ENCODE measurements around the gene MAP3K21.

The MAP3K21 gene

DNA sequence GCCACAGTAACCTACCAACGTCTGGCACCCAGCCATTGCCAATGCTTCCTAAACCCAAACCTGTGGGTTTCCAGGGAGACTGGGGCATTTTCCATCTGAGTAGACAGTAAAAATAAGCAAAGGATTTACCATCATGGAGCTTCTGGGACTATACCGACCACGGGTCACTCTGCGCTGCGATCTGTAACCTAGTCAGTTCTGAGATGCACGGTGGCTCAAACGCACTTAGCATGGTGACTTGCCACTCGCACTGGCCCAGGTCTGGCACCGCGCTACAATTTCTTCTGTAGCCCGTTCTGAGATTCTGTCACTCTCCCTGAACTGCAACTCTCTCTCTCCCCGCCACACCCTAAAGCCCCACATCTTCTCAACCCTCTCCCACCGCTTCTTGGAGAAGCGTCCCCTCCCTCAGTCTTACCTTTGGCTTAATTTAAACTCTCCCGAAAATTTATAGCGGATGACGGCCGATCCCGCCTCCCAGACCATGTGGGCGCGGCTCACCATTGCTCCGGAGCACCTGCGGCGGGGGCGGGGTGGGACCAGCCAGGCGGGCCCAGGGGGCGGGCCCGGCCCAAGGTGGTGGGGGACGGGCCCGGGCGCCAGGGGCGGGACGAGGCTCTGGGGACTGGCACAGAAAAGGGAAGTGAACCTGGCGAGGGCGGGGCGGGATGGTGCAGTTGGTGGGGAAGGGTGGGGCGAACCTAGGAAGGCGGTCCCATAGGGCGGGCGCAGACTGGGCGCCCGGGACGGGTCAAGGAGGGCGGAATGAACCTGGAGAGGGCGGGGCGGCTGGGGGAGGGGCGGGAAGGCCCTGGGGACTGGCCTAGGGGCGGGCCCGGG lies 493 bp upstream of the MAP3K21 start:
- DNase-seq = peak; percentile 93

- DNase-seq = peak; percentile 25
Measured at GRCh38 chr1:233328142-233328921, 808 bp downstream of the MAP3K21 start.

DNA sequence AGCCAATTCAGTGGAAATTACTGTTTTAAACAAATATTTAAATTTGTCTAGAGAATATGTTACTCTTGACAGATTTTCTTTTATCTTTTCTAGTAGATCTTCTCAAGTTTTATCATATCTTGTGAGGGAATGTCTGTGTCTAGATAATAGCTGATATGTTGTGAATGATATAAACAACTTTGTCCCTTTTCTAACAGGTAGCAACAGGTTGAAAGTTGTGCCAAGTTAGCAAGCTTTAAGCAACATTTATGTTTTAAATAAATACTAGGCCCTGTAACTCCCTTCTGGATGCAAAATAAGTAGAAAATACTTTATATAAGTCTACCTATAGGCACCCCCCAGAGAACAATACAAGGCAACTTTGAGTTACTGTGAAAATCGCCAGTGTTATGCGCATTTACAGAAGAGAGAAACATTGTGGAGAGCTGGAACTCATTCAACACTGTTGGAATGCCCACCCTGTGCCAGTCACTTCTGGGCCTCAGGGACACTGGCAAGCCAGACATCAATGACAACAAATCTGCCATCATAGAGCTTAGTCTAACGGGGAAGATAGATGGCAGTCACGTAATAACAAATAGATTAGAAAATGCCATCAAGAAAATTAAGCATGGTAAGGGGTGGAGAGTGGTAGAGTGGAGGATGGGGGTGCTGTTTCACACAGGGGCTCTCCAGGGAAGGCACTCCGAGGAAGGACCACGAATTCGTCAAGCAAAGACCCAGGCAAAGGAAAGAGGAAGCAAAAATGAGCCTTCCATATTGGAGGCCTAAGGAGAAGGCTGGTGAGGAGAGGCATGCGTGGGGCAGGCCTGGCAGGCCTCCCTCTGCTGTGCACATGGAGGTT lies 4.4 kb downstream of the MAP3K21 start:
- no peak for DNase-seq

GRCh38 chr1:233333086-233333485 lies 5.6 kb downstream of the MAP3K21 start:
- DNase-seq = no peak

DNA sequence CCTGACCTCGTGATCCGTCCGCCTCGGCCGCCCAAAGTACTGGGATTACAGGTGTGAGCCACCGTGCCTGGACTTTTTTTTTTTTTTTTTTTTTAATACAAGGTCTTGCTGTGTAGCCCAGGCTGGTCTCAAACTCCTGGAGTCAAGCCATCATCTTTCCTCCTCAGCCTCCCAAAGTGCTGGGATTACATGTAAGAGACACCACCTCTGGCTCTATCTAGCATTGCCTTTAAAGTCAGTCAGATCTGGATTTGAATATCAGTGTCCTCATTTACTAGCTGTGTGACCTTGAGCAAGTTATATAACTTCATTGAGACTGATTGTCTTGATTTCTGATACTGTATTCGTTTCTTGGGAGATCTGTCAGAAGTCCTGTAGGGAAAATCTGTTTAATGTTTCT lies 6.6 kb downstream of the MAP3K21 start:
- DNase-seq = no peak

DNA sequence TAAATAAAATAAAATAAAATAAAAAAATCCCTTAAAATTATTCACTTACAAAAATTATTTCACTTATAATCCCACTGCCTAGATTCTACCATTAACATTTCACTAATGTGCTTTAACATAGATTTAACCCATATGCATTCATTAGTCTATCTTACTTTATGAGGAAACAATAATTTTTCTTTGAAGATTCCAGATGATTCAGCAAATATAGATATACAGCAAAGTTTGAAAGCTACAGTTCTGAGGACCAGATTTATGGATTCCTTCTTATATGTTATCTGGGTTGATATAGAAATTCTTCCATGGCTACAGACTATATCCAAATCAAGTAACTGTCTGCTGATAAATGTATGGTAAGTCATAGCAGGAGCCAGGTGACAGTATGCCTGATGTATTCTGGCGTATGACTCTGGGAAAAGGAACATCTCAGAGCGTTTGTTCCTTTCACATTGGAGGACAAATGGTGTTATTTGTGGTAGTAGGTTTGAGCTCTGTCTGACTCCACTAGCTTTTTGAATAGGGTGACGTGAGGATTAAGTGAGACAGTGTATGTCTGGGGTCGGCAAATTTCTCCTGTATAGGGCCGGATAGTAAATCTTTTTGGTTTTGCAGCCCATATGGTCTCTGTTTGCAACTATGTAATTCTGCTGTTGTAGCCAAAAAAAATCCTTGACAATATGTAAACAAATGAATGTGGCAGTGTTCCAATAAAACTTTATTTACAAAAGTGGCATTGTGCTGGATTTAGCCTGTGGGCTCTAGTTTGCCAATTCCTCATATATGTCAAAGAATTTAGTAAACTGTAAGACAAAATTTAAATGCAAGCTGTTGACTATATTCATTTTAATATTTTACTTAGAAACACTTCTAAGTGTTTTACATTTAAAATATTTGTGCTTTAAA lies 9.3 kb downstream of the MAP3K21 start:
- DNase-seq = no peak

GRCh38 chr1:233337505-233337904 lies 10.0 kb downstream of the MAP3K21 start:
- DNase-seq = no peak

DNA sequence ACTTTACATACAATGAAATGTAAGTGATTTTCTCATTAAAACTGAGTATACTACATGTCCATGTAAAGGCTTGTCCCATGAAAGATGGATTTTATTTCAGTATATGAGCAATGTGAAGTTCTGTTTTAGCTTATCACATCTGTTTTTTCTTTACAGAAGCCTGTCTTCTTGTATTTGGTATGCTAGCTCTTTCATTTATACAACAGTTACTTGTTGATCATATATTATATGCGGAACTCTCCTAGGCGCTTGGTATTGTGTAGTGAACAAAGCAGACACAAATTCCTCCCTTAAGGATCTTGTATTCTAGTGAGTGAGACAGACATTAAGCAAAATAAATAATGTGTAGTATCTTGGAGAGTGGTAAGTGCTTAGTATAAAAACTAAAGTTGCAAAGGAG lies 10.6 kb downstream of the MAP3K21 start:
- DNase-seq = no peak

DNA sequence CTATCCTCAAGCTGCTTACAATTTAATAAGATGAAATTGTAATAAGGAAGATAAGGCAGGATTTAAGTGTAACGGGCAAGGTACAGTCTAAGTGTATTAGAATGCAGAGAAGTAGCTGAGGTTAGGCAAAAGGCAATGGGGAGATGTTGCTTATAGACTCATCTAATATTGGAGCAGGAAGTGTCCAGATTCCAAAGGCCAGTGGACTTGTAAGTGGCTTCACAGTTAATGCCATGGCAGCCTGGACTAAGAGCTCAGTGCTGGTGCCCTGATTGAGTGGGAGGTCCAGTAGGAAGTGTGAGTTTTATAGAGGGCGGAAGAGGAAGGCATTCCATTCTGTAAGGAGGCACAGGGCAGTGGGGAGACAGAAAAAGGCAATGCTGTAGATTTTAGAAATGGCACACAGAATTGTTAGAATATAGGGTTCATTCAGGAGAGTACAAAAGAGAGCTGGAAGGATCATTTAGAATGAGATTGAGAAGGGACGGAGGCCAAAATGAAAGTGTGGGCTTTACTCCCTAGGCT lies 12.6 kb downstream of the MAP3K21 start:
- DNase-seq = no peak

DNA sequence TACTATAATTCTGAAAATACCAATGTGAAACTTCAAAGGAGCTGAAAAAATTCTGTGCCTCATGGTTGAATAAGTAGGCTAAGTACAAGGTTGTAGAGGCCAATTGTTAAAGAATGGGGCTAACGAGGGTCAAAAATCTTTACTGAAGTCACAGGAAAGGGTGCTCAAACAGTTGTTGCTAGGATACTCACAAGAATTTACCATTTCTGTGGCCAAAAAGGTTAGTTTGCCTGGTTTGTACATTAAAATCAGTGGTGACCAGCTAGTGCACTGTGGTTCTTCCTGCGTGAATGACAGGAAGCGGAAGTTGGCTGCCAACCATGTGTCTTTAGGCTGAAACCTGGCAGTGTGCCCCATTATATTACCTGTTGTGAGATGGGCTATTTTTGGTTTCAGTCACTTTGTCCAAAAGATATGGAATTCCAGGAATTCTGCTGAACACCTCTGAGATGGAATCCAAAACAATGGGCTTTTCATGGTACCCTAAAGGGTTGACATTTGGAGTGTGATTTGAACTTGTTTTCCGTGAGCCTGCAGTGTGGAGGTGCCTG lies 13.5 kb downstream of the MAP3K21 start:
- DNase-seq = no peak

DNA sequence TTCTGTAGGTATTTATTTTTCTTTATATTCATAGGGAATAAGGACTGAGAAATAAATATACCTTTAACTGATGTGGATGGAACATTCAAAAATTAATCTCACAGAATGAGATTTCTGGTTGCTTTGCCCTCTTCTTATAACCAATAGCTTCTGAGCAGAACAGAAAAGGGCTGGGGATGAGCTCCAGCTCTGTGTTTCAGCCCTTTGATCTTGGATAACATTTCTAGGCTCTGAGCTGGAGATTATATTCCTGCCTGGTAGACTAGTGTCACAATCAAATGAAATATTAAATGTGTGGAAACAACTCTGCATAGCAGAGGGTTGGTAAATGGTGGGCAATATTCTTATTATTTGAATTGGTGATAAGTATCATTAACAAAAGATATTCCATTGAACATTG lies 14.6 kb downstream of the MAP3K21 start:
- DNase-seq = no peak

DNA sequence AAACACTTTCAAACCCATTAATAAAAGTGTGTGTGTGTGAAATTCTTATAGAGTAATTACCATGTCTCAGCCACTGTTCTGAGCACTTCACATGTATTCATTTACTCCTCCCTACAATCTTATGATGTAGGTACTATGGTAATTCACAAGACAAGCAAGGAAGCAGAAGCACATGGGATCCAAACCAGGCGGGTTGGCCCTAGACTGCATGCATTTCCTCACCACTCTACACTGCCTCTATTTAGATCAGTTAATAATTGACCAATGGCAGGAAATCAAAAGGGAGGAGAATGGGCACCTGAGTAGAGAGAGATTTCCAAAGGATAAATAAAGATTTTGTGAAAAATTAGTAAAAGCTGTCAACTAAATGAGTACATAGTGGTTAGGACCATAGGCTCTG lies 15.7 kb downstream of the MAP3K21 start:
- no peak for DNase-seq

- no peak for DNase-seq
Measured at GRCh38 chr1:233347338-233347737, 19.8 kb downstream of the MAP3K21 start.

- no peak for DNase-seq
Measured at GRCh38 chr1:233349137-233349536, 21.6 kb downstream of the MAP3K21 start.

DNA sequence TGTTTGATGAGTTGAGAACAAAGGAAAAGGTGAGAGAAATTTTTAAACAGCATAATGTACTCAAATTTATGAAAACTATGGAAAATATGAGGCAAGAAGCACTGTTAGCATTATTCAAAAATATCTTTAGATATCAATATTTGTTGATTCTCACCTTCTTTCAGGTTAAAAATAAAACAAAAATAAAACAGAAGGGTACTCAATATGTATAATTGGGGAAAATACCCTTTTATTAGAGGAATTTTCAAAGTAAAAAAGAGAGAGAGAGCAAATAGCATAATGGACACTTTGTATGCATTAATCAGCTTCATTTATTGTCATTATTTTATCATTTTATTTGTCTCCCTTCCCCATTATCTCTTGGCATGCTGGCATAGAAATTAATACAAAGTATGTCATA lies 27.5 kb downstream of the MAP3K21 start:
- DNase-seq = no peak

DNA sequence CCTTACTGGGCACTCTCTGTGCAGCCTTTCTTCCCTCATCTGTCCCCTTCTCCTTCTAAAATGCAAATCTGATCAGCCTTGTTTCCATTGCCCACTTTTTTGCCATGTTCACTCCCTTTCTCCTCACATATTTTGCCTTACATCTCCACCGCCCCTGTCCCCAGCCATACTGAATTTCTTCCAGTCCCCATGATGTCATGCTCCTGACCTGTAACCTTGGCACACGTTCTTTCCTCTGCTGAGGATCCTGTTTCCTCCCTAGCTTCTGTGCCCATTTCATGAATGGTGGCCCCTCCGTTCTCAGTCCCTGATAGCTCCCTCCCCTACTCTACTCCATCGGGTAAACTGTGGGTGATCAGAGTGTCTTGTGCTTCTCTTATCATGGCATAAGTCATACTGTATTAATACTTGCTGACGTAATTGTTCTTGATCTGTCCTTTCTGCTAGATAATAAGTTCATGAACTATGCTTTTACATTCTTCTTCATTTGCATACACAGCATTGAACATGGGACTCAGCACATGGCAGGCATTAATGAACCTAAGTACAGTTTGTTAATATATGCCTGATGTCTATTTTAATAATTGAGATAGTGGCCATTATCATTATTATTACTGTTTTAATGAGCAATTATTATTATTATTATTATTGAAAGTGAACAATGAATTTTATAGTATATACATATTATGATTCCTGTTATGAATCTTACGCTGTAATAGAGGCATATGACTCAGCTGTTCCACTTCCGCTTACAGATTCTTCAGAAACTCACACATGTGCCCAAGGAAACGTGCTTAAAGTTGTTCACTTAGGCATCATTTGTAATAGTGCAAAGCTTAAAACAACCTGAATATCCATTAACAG lies 28.5 kb downstream of the MAP3K21 start:
- peak; percentile 16 for DNase-seq

- no peak for DNase-seq
Measured at GRCh38 chr1:233356705-233356987, 29.1 kb downstream of the MAP3K21 start.

- no peak for DNase-seq
Measured at GRCh38 chr1:233357595-233358397, 30.3 kb downstream of the MAP3K21 start.

DNA sequence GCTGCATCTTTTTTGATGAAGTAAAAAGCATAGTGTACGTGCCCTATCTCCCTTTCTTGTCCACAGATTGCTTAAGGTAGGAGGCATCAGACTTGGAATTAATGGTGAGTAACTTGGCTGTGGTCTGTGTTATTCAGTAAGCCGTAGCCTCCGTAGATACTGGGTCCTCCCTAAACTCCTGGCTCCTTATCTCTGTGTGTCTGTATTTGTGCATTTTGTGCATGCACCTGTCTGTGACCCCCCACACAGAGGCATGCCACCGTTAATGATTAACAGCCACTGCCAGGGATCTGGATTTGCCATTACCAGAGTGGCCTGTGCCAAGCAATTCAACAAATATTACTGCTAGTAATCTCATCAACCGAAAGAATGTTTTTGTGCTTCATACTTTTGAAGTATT lies 31.9 kb downstream of the MAP3K21 start:
- DNase-seq = no peak

- DNase-seq = no peak
Measured at GRCh38 chr1:233359905-233360304, 32.4 kb downstream of the MAP3K21 start.
